ENCODE data around the gene CACNA2D2. TPM values are rescaled to one million over a fixed set of nuclear protein-coding genes. Genes with fewer than 3 reads are reported as not detected.
A peak's percentile ranks its signal among the peaks of the same experiment; 100 is the strongest.

CACNA2D2 gene
- total RNA-seq, 1 experiment from 2014 or later: 22.0 TPM

- TF ChIP-seq STAT6 (CRISPR knock-in tag; conservative IDR thresholded peaks at IDR 0.05; ENCODE audit: low read depth) (no peak), USF1 (CRISPR knock-in tag; IDR thresholded peaks at IDR 0.05) (peak; percentile 58; the same call in 1 of the 2 replicates), SOX15 (CRISPR knock-in tag; IDR thresholded peaks at IDR 0.05) (no peak), ERG (CRISPR knock-in tag; IDR thresholded peaks at IDR 0.05) (no peak), GTF2I (CRISPR knock-in tag; conservative IDR thresholded peaks at IDR 0.05) (no peak), RELA (CRISPR knock-in tag; IDR thresholded peaks at IDR 0.05; ENCODE audit: borderline replicate concordance) (peak; percentile 71; the same call in 1 of the 2 replicates), AFF4 (CRISPR knock-in tag; IDR thresholded peaks at IDR 0.05; ENCODE audit: borderline replicate concordance) (no peak), ZSCAN18 (CRISPR knock-in tag; IDR thresholded peaks at IDR 0.05) (no peak), NFATC4 (CRISPR knock-in tag; IDR thresholded peaks at IDR 0.05) (no peak), ZNF396 (CRISPR knock-in tag; IDR thresholded peaks at IDR 0.05; ENCODE audit: borderline replicate concordance) (no peak), ZBTB43 (CRISPR knock-in tag; IDR thresholded peaks at IDR 0.05) (peak; percentile 38; the same call in 1 of the 2 replicates), HMGXB4 (CRISPR knock-in tag; IDR thresholded peaks at IDR 0.05) (no peak), USF2 (CRISPR knock-in tag; IDR thresholded peaks at IDR 0.05) (peak; percentile 81), FOXP1 (CRISPR knock-in tag; IDR thresholded peaks at IDR 0.05; ENCODE audit: borderline replicate concordance) (peak; percentile 79; the same call in 1 of the 2 replicates), ZNF219 (CRISPR knock-in tag; IDR thresholded peaks at IDR 0.05; ENCODE audit: borderline replicate concordance) (no peak), TEAD1 (CRISPR knock-in tag; IDR thresholded peaks at IDR 0.05) (no peak), E2F5 (CRISPR knock-in tag; IDR thresholded peaks at IDR 0.05) (no peak), ZNF138 (CRISPR knock-in tag; conservative IDR thresholded peaks at IDR 0.05) (no peak), NFE2L1 (CRISPR knock-in tag; IDR thresholded peaks at IDR 0.05) (no peak)
These were observed 182.5 kb downstream of the CACNA2D2 start (continued) for GRCh38 chr3:50320853-50321335.
